ENCODE results near the gene MAGI2. TPM values are rescaled to one million over a fixed set of nuclear protein-coding genes. Genes with fewer than 3 reads are reported as not detected.

Gene MAGI2
- total and polyA plus RNA-seq, 8 donors: 6.1 to 9.2 (median 7.1) TPM

- ATAC-seq (no peak), DNase-seq (no peak)
These were observed 1046.4 kb downstream of the MAGI2 start for GRCh38 chr7:78407031-78407430.

GRCh38 chr7:78406531-78406930 is 1046.9 kb downstream of the MAGI2 start:
- intact Hi-C loops (cut with DNase I): no loop called here
- no peak for ATAC-seq
- Histone ChIP-seq H3K4me3 (no peak overlapping the region), H3K36me3 (no peaks in the 10 kb centered on the region), H3K27me3 (no peaks in the 10 kb centered on the region), H3K4me1 (no peaks in the 10 kb centered on the region), H3K27ac (no peak overlapping the region), H3K9me3 (no peaks in the 10 kb centered on the region)
- DNase-seq: no peak
- TF ChIP-seq CTCF (IDR thresholded peaks at IDR 0.05): no peak

More at GRCh38 chr7:78407031-78407430, 1046.4 kb downstream of the MAGI2 start:
- no peaks in the 10 kb centered on the region for H3K27me3 ChIP-seq
- no peaks in the 10 kb centered on the region for H3K4me1 ChIP-seq
- no peak overlapping the region for H3K27ac ChIP-seq
- no peaks in the 10 kb centered on the region for H3K9me3 ChIP-seq
- H3K36me3 ChIP-seq: no peaks in the 10 kb centered on the region
- TF ChIP-seq CTCF (IDR thresholded peaks at IDR 0.05): no peak
- intact Hi-C loops (cut with DNase I): no loop called here
- H3K4me3 ChIP-seq: no peak overlapping the region

- H3K4me3 ChIP-seq: no peak overlapping the region
- DNase-seq: no peak
- no peak for ATAC-seq
- H3K36me3 ChIP-seq: no peaks in the 10 kb centered on the region
- no peaks in the 10 kb centered on the region for H3K27me3 ChIP-seq
- no peaks in the 10 kb centered on the region for H3K4me1 ChIP-seq
- no peaks in the 10 kb centered on the region for H3K9me3 ChIP-seq
- intact Hi-C loops (cut with DNase I): no loop called here
- no peak overlapping the region for H3K27ac ChIP-seq
- no peak for TF ChIP-seq CTCF (IDR thresholded peaks at IDR 0.05)
These were observed 1051.4 kb downstream of the MAGI2 start for GRCh38 chr7:78402096-78402495.

- Histone ChIP-seq H3K27ac (no peak overlapping the region), H3K4me1 (no peaks in the 10 kb centered on the region), H3K27me3 (no peaks in the 10 kb centered on the region), H3K4me3 (no peak overlapping the region), H3K9me3 (no peaks in the 10 kb centered on the region), H3K36me3 (no peaks in the 10 kb centered on the region)
- DNase-seq (no peak), ATAC-seq (no peak)
- intact Hi-C loops (cut with DNase I): no loop called here
- no peak for TF ChIP-seq CTCF (IDR thresholded peaks at IDR 0.05)
These were observed 1053.4 kb downstream of the MAGI2 start for GRCh38 chr7:78400038-78400437.

GRCh38 chr7:78399033-78399769 is 1054.3 kb downstream of the MAGI2 start:
- intact Hi-C loops (cut with DNase I): no loop called here
- H3K27ac ChIP-seq: no peak overlapping the region

More at GRCh38 chr7:78399033-78399769, 1054.3 kb downstream of the MAGI2 start:
- ATAC-seq: no peak
- no peak for DNase-seq
- no peak overlapping the region for H3K4me3 ChIP-seq
- no peaks in the 10 kb centered on the region for H3K36me3 ChIP-seq
- no peaks in the 10 kb centered on the region for H3K27me3 ChIP-seq
- TF ChIP-seq CTCF (IDR thresholded peaks at IDR 0.05): no peak
- no peaks in the 10 kb centered on the region for H3K9me3 ChIP-seq
- H3K4me1 ChIP-seq: no peaks in the 10 kb centered on the region

All from left lung (tissue), 10 donors.